Measurements from ENCODE around the gene MASTL.
"Not testable (repeated sequence)": the region's sequence is repeated elsewhere in the genome, so short reads cannot be mapped to it uniquely, and the experiment has no call there.

Gene MASTL

DNA sequence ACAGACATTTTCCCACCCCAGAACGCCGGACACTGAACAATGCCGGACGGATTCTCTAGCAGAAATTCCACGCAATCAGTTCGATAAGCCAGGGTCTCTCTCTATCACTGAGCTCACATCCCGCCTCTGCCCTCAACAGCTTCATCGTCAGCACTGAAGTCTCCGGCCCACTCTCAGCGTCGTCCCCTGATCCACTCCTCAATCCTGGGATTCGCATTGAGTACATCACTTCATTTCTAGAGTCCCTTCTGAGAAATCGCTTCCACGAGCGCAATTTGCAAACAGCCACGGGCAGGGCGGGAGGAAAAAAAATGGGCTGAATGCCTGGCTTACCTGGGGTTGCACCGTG is 1.3 kb upstream of the MASTL start:
- Histone ChIP-seq H3K9me3 (ENCODE audit: insufficient read depth, low read length, severe bottlenecking) (no peaks in the 10 kb centered on the region), H2AFZ (ENCODE audit: low read depth, low read length) (peak overlapping the region; percentile 61), H3K4me2 (ENCODE audit: insufficient read depth, low read length) (peak overlapping the region; percentile 68), H3K4me1 (ENCODE audit: insufficient read depth, low read length) (peaks cover 54% of the 10 kb centered on the region), H3K79me2 (ENCODE audit: insufficient read depth, low read length) (peaks cover 96% of the 10 kb centered on the region), H3K4me3 (ENCODE audit: low read depth in 1 of 2, low read length in 2 of 2) (peak overlapping the region; percentile 42 to 70), H3K27me3 (ENCODE audit: insufficient read depth, low read length, poor library complexity) (no peaks in the 10 kb centered on the region), H3K36me3 (ENCODE audit: insufficient read depth, low read length) (peaks cover 29% of the 10 kb centered on the region), H3K27ac (ENCODE audit: low read length) (peak overlapping the region; percentile 90), H3K9ac (ENCODE audit: low read depth, low read length) (peak overlapping the region; percentile 74), H4K20me1 (ENCODE audit: insufficient read depth, low read length) (peaks cover 42% of the 10 kb centered on the region)
- no peak for TF ChIP-seq EZH2 (IDR thresholded peaks at IDR 0.05; ENCODE audit: borderline replicate concordance, low read depth, low read length, severe bottlenecking)
- peak; percentile 23 for ATAC-seq (ENCODE audit: insufficient read depth, low read depth)
- DNase-seq = no peak

DNA sequence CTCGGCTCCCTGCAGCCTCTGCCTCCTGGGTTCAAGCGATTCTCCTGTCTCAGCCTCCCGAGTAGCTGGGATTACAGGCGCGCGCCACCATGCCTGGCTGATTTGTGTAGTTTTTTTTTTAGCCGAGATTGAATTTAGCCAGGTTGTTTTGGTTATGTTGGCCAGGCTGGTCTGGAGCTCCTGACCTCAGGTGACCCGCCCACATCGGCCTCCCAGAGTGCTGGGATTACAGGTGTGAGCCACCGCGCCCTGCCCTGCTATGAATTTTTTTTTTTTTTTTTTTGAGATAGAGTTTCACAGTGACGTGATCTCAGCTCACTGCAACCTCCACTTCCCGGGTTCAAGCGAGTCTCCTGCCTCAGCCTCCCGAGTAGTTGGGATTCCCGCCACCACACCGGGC is 1.4 kb downstream of the MASTL start:
- peaks cover 19% of the 10 kb centered on the region; the same call in 1 of the 2 replicates for H4K20me1 ChIP-seq (ENCODE audit: insufficient read depth, low read length)
- H3K9me3 ChIP-seq (ENCODE audit: insufficient read depth, low read length, severe bottlenecking); DNase-seq; ATAC-seq (ENCODE audit: insufficient read depth, low read depth); H3K27me3 ChIP-seq (ENCODE audit: insufficient read depth, low read length, poor library complexity); H3K27ac ChIP-seq (ENCODE audit: low read length): not testable (repeated sequence)
- peak overlapping the region; percentile 71 for H3K4me2 ChIP-seq (ENCODE audit: insufficient read depth, low read length)
- H3K4me3 ChIP-seq (ENCODE audit: low read depth in 1 of 2, low read length in 2 of 2) = peak overlapping the region; percentile 69 to 70
- peaks cover 72% of the 10 kb centered on the region for H3K79me2 ChIP-seq (ENCODE audit: insufficient read depth, low read length)
- peaks cover 40% of the 10 kb centered on the region for H3K4me1 ChIP-seq (ENCODE audit: insufficient read depth, low read length)
- H2AFZ ChIP-seq (ENCODE audit: low read depth, low read length) = peak overlapping the region; percentile 87
- H3K36me3 ChIP-seq (ENCODE audit: insufficient read depth, low read length) = peaks cover 36% of the 10 kb centered on the region
- peak overlapping the region; percentile 74 for H3K9ac ChIP-seq (ENCODE audit: low read depth, low read length)

DNA sequence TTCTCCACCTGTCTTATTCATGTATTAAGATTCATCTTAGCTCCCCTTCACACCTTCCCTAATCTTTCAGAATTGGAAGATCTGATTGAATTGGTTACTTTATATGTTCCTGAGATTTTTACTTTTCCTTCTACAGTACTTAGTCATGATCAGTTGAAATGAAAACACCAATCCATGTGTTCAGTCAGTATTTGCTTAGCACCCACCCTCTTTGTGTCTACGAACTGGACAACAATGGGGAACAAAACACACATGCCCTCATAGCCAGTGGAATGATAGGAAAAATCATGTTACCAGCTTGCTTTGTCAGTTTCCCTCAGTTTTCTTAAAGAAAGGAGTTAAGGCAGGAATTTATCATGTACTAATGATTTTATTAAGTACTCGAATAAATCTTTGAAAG is 2.0 kb downstream of the MASTL start:
- peak overlapping the region in 1 of 2 experiments; percentile 70; a peak in 2 of 4 replicates for H3K4me3 ChIP-seq (ENCODE audit: low read depth in 1 of 2, low read length in 2 of 2)
- peak overlapping the region; percentile 71 for H3K4me2 ChIP-seq (ENCODE audit: insufficient read depth, low read length)
- H3K27me3 ChIP-seq (ENCODE audit: insufficient read depth, low read length, poor library complexity) = no peaks in the 10 kb centered on the region
- H4K20me1 ChIP-seq (ENCODE audit: insufficient read depth, low read length) = peaks cover 19% of the 10 kb centered on the region; the same call in 1 of the 2 replicates
- H3K27ac ChIP-seq (ENCODE audit: low read length) = no peak overlapping the region
- H2AFZ ChIP-seq (ENCODE audit: low read depth, low read length) = no peak overlapping the region
- H3K4me1 ChIP-seq (ENCODE audit: insufficient read depth, low read length) = peaks cover 36% of the 10 kb centered on the region
- peak overlapping the region; percentile 74 for H3K9ac ChIP-seq (ENCODE audit: low read depth, low read length)
- no peak for TF ChIP-seq EZH2 (IDR thresholded peaks at IDR 0.05; ENCODE audit: borderline replicate concordance, low read depth, low read length, severe bottlenecking)
- TF ChIP-seq, protein P1, sequence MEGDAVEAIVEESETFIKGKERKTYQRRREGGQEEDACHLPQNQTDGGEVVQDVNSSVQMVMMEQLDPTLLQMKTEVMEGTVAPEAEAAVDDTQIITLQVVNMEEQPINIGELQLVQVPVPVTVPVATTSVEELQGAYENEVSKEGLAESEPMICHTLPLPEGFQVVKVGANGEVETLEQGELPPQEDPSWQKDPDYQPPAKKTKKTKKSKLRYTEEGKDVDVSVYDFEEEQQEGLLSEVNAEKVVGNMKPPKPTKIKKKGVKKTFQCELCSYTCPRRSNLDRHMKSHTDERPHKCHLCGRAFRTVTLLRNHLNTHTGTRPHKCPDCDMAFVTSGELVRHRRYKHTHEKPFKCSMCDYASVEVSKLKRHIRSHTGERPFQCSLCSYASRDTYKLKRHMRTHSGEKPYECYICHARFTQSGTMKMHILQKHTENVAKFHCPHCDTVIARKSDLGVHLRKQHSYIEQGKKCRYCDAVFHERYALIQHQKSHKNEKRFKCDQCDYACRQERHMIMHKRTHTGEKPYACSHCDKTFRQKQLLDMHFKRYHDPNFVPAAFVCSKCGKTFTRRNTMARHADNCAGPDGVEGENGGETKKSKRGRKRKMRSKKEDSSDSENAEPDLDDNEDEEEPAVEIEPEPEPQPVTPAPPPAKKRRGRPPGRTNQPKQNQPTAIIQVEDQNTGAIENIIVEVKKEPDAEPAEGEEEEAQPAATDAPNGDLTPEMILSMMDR (IDR thresholded peaks at IDR 0.05; ENCODE audit: borderline replicate concordance, extremely low read depth, low read length, poor library complexity, severe bottlenecking) = no peak
- ATAC-seq (ENCODE audit: insufficient read depth, low read depth) (no peak), DNase-seq (no peak)
- peaks cover 66% of the 10 kb centered on the region for H3K79me2 ChIP-seq (ENCODE audit: insufficient read depth, low read length)
- no peaks in the 10 kb centered on the region for H3K9me3 ChIP-seq (ENCODE audit: insufficient read depth, low read length, severe bottlenecking)
- H3K36me3 ChIP-seq (ENCODE audit: insufficient read depth, low read length) = peaks cover 42% of the 10 kb centered on the region

DNA sequence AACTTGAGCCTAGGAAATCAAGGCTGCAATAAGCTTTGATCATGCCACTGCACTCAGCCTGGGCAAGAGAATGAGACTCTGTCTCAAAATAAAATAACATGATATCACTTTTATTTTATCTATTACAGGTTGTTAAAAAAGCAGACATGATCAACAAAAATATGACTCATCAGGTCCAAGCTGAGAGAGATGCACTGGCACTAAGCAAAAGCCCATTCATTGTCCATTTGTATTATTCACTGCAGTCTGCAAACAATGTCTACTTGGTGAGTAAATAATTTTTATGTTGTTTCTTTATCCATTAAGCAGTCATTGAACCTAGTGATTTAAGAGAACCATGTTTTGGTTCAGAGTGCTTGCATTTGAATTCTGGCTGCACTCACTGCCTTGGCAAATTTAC is 3.3 kb downstream of the MASTL start:
- no peaks in the 10 kb centered on the region for H3K9me3 ChIP-seq (ENCODE audit: insufficient read depth, low read length, severe bottlenecking)
- H3K4me1 ChIP-seq (ENCODE audit: insufficient read depth, low read length) = peaks cover 26% of the 10 kb centered on the region
- no peak overlapping the region for H2AFZ ChIP-seq (ENCODE audit: low read depth, low read length)
- peaks cover 9% of the 10 kb centered on the region; the same call in 1 of the 2 replicates for H4K20me1 ChIP-seq (ENCODE audit: insufficient read depth, low read length)
- no peak overlapping the region for H3K9ac ChIP-seq (ENCODE audit: low read depth, low read length)
- no peaks in the 10 kb centered on the region for H3K27me3 ChIP-seq (ENCODE audit: insufficient read depth, low read length, poor library complexity)
- H3K27ac ChIP-seq (ENCODE audit: low read length) = no peak overlapping the region
- H3K4me2 ChIP-seq (ENCODE audit: insufficient read depth, low read length) = peak overlapping the region; percentile 71; the same call in 1 of the 2 replicates
- peaks cover 53% of the 10 kb centered on the region for H3K36me3 ChIP-seq (ENCODE audit: insufficient read depth, low read length)
- DNase-seq = no peak
- peak overlapping the region in 1 of 2 experiments; percentile 15; a peak in 1 of 4 replicates for H3K4me3 ChIP-seq (ENCODE audit: low read depth in 1 of 2, low read length in 2 of 2)
- ATAC-seq (ENCODE audit: insufficient read depth, low read depth) = no peak
- H3K79me2 ChIP-seq (ENCODE audit: insufficient read depth, low read length) = peaks cover 54% of the 10 kb centered on the region
- TF ChIP-seq EZH2 (IDR thresholded peaks at IDR 0.05; ENCODE audit: borderline replicate concordance, low read depth, low read length, severe bottlenecking) = no peak
- TF ChIP-seq, protein P1 (IDR thresholded peaks at IDR 0.05; ENCODE audit: borderline replicate concordance, extremely low read depth, low read length, poor library complexity, severe bottlenecking) = no peak
